Activated naive CD4-positive, alpha-beta T cell treated with anti-CD3 and anti-CD28 coated beads, Interleukin-2, amount 50 U/mL, for 16 hours (primary cell): ENCODE measurements around the gene THADA.
"Not testable (repeated sequence)": the region's sequence is repeated elsewhere in the genome, so short reads cannot be mapped to it uniquely, and the experiment has no call there.

ENCODE experiments used
- DNase-seq: peaks from one replicate; pipeline ENCODE4 v3.0.0-alpha.2; 2020

The THADA gene

DNA sequence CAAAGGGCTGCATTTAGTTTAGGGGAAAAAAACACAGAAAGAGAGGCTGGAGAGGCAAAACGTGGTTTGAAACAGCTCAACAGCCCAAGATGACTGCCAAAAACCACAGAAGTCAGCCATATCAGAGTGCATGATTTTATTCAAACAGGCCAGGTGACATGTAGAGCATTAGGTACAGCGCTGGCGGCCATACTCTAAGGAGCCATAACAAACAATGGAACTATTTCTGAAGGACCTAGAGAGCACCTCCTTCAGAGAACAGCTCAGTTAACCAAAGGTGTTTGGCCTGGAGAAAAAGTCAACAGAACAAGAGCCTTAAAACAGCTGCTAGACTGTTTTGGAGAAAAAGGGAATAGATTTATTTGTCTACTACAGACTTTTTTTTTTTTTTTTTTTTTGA is 2.6 kb downstream of the THADA start:
- no peak for DNase-seq

DNA sequence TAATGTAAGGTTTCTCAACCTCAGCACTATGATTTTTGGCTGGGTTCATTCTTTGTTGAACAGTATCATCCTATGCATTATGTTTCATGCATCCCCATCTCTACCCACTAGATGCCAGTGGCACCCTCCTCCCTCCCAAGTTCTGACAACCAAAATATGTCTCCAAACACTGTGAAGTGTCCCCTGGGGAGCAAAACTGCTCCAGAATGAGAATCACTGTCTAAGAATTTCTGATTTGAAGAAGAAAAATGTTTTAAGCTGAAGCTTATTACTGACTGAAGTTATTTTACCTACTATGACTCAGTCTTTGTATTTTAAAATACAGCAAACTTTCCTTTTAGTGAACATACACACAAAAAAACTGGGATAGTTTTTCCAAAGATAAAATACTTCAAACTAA is 3.4 kb downstream of the THADA start:
- DNase-seq: no peak

DNA sequence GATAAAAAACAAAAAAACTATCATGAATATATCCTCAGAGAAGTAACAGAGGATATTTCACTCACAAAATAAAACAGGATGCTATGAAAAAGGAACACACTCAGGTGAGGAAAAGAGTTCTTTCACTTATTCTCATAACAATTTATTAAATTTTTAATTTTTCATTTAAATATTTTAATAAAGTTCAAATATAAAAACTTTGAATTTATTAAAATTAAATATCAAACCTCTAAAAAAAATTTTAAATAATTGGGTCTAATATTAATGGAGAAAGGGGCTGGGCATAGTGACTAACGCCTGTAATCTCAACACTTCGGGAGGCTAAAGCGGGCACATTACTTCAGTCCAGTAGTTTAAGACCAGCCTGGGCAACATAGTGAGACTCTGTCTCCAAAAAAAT is 10.1 kb downstream of the THADA start:
- no peak for DNase-seq

DNA sequence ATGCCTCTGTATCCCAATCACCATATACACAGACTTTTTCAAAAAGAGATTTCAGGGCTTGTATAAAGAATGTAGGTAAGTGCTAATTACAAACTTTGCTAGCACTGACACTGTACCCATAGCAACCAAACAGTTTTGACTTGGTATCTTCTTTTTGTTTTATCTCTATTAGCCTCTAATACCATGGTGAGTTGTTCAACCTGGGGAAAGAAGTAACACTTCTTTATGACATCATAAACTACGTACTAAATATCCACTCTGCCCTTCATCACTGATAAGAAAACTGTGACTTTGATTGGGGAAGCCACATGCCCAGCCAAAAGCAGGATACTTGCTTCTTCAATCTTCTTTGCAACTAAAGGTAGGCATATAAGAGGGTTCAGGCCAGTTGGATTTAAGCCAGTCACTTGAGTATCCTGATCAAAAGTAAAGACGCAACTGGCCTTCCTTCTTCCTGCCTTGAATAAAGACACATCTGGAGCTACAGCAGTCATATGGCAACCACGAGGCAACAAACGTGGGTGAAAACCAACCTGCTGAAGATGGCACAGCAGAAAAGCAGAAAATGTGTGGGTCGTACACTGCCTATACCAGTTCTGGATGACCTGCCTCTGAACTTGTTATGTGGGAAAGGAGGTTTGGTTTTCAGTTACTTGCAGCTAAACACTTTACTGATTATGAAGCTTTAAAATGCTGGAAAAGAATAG is 16.4 kb downstream of the THADA start:
- no peak for DNase-seq

DNA sequence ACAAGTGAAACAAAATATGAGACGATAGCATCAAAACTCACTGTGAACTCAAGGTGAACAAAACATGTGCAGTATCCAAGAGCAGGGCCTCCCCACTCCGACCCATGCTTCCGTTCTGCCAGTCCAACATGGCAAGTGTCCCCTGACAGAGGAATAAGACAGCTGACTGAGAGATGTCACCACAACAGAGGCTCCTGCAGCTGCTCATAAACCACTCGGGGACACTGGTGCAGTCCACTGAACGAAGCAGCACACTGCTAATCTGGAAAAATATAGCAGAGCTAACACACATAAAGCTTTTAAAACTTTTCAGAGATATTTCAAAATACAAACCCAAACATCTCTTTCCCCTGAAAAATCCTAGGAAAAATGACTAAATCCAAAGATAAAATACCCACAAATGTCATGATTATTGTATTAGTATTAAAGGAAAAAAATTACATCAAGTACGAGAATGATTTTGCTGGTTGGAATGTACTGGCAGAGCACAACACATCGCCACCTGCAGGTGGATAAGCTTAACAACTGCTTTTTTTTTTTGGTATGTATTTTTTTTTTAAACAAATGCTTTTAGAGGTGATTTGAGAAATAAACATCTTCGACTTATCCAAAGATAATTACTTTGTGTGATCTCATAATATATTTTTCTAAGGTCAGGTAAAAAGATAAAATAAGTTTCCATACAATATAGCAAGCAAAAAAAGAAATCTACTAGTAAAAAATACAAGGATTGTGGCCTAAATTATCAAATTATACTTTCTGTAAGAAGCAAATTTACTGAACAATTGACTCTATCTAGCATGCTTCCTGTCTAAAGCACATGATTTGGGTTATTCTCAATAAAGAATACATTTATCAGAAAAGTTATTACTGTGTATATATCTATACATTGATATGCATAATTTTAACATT is 18.6 kb downstream of the THADA start:
- DNase-seq: no peak

DNA sequence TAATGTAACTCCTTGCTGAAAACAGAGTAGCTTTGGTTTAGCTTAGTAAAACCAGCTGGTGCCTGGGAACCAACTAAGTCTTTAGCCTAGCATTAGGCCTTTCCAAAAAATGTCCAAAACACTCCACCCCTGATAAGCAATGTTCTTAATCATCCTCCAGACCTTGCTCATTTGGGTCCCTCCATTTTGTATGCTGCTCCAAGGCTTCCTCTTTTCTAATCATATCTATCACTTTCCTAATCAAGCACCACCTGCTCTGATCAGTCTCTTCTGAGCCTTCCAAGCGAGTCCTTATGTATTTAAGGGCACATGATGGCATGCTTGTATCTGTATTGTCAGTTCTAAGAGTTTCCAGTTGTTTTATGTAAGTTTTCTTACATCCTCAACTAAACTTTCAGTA is 23.6 kb downstream of the THADA start:
- DNase-seq: no peak

DNA sequence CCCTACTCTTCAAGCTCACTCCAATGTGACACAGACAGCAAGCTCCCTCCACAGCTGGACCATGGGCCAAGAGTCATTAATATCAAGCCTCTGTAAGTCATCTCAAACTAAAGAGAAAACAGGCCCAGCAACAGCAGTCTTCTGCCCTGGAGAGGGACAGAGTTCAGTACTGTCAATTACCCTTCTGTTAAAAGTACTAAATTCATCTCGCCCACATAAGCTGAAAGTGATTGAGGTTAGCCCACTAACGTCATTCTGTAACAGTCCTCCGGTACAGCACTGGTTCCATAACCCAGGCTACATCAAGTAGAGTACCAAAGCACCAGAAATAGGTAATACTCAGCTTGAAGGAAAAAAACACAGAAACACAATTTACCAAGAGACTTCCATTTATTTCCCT is 25.9 kb downstream of the THADA start:
- DNase-seq: no peak

DNA sequence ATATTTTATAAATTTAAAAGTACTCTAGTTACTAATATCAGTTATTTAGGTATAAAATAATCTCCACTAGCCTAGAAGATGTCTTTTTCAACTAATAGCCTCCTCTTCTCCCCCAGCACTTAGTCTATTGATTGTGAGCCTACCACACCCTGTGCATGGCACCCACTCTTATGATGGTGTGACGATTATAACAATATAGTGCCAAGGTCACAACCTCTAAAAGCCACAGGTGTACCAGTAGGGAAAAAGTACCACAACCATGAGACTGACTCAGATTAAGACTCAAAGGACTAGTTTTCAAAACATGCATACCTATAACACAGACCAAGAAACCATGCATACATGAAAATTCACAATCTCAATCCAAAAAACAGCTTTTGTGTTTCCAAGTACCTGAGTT is 27.6 kb downstream of the THADA start:
- DNase-seq: no peak

DNA sequence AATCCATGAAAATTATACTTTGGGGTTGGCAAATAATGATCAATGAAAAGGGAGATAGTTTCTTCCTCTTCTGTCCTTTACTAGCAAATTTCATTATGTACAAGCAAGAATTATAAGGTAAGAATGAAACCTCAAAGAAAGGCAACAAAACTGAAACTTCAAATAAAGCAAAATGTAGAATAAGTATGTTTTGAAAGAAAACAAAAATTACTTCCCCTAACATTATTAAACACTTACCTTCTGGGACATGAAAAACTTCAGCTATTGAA is 29.4 kb downstream of the THADA start:
- no peak for DNase-seq

DNA sequence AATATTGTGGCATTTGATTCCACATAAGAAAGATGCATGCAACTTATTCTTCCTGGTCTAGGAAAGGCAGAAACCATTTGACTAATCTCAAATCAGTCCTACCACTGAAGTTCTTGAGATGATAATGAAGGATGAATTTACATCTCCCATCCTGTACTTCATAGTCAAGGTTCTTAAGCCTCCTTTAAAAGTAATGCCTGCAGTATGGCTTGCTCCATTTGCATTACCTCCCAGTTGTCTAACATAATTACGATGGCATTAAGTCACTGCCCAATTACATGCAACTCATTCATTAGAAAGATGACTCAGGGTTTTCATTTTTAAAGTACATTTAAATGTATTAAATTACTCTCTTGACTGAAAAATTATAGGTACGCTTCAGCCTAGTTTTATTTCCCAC is 32.2 kb downstream of the THADA start:
- no peak for DNase-seq

DNA sequence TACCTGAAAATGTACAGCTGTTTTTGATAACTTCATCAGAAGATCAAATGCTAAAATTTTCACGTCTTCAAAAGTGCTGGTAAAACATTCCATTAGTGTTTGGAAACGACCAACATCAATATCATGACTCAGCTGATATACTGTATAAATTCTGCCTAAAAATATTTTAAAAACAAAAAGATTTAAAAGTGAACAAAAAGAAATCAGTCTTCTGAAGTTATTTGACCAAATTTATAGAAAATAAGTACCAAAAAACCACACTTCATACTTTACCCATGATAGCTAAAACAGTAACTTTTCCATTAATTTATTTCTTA is 35.6 kb downstream of the THADA start:
- no peak for DNase-seq

DNA sequence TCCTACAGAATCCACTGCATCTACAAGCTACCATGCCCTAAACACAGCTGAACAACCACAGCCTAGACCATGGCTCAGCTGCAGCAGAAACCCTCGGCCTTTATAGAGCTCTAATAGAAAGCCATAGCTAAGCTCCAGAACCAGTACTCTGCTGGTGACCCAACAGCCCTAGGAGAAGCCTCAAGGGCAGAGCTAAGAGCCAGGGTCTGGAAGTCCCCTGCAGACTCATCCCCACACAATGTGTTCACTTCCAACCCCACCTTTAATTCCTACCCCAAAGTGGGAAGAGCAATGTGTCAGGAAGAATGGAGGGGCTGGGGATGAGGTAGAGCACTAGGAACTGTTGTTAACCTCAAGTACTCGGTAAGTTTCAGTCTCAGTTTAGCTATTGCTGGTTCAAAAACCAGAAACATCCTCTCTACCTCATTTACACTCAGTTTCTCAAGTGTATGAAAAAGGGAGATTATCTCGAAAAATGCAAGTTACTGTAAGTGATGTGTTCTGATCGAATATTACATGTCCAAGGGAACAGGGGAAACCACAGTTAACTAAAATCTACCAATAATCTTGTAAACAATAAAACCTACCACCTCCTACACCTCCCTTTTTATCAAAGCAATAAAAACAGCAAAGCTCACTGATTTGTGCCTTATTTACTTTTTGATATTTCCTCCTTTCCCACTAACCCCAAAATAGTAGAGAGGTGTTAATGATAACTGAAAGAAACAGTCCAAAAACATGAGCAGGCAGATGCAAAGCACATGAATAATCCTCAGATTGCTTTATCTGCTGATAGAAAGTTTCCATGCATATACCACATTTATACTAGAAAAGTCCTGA is 36.2 kb downstream of the THADA start:
- no peak for DNase-seq

DNA sequence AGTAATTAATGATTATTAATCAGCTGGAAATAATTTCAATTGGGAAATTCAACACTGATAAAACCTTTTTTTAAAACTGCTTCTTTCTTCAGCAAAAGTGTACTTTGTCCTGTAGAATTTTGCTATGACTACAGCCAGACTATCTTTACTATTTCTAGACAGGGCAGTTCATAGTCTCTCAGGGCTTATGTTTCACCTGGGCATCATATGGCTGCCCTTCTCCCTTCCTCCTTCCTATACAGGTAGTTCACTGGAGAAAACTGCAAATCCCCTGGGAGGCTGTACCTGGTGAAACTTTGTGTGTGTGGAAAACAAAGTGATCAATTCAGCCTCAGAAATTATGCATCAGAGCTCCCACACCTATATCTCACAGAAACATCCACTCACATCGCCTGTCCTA is 38.6 kb downstream of the THADA start:
- DNase-seq: no peak

DNA sequence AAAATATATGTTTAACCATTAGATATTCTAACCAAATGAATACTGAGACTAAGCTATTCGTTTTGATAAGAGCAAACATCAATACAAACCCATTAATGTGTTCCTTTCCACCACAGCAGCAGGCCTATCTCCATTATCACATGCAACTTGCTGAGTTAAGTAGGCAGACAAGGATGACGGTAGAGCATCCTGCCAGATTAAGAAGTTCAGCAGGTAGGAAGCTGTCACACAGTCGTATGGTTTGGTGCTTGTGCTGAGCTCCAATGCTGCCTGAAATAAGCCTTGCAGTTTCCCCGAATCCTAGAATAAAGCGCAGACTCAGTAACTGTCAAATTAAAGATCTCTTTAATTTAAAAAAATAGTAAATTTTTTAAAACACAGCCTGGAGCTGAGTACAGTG is 39.6 kb downstream of the THADA start:
- DNase-seq: no peak

DNA sequence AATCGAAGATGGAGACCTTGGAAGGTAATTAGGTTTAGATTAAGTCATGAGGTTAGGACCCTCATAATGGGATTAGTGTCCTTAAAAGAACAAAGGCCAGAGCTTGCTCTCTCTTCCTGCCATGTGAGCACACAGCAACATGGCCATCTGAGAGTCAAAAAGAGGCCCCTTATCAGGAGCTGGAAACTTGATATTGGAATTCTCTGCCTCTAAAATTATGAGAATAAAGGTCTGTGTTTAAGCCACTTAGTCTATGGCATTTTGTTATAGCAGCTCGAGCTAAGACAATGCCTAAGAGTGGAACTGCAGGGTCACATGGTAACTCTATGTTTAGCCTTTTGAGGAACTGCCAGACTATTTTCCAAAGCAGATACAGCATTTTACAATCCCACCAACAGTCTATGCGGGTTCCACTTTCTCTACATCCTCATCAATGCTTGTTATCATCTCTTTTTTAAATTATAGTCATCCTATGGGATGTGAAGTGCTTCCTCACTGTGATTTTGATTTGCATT is 42.4 kb downstream of the THADA start:
- DNase-seq: no peak

DNA sequence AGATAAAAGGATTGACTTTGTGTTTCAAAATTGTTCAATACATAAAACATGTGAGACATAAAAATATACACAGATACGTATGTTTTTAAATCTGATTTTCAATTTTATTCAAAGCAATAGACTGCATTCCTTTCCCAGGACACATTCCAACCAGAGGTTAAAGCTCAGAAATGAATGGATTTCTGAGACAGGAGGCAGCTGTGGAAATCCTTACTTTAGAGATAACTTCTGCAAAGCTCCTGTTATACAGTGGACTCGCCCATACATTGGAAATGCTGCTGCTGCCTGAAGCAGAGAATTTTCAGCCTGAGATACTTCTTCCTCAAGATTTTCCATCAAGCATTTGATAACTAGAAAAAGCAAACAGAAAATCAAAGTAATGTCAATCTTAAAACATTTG is 43.8 kb downstream of the THADA start:
- no peak for DNase-seq

DNA sequence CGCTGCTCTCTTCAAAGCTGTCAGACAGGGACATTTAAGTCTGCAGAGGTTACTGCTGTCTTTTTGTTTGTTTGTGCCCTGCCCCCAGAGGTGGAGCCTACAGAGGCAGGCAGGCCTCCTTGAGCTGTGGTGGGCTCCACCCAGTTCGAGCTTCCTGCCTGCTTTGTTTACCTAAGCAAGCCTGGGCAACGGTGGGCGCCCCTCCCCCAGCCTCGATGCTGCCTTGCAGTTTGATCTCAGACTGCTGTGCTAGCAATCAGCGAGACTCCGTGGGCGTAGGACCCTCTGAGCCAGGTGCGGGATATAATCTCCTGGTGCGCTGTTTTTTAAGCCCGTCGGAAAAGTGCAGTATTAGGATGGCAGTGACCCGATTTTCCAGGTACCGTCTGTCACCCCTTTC is 47.5 kb downstream of the THADA start:
- DNase-seq: not testable (repeated sequence)

DNA sequence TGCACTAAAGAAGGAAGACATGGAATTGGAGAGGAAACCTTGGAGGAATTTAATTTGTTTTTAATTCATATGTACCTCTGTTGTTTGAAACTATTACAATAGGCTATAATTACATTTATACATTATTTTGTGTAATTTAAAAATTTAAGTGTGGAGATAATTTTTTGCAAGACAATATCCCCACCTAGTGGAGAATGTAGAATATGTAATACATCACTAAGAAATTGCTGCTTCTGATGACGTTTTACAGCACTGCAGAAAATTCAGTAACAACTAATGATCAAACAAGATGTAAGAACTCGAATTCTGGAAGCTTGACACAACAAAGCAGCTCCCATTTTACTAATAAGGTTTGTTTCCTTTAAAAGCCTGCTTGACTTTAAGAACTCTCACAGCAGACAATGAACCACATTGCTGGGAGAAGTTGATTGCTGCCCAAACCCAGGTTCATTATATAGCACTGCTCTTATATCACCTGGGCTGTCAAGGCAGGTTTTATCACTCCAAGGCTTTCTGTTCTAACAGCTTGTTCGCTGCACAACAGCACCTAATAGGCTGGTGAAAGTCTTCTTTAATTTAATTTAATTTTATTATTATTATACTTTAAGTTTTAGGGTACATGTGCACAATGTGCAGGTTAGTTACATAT is 53.4 kb downstream of the THADA start:
- DNase-seq: no peak

DNA sequence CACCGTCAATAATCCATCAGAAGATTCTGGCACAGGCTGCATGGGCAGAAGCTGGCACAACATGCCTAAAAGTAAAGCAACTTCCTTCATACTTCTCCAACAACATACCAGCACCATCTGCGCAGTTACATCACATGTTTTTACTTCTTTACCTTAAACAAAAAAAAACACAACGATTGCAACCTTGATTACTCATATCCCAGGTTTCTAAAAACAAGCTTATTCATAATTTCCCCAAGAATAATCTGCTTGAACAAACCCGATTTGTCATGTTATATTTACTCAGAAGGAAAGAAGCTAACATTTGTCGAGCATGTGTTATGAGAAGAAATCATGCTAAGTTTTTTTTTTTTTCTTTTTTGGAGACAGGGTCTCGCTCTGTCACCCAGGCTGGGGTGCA is 54.7 kb downstream of the THADA start:
- DNase-seq: no peak

DNA sequence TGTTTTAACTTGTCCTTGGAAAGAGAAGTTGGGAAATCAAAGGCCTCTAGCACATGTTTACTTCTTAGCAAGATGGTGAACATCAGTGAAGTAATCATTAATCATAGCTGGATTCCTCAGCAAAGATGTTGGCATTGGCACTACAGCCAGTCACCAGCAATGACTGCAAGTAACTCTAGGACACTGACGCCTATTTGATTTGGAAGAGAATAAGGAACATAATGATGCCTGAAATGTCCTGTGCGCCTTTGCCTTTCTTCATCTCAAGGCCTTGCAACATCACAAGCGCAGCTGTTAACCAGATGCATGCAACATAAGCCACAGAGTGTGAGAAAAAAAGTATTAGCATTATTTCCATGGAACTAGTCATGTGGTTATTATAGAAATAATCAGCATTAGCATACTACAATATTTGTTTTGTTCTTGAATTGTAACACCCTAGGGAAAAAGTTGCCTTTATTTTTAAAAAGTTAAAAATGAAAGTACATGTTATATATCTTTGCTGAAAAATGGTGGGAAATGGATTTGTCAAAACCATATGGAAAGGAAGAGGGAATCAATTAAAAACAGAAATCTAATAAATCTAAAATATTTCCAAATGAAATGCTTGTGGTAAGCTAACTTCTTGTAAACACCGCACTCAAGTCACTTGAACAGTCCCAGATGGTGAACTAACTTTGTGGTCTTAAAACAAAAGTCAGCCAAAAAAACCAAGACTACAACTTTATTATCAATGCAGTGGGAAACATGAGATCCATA is 55.6 kb downstream of the THADA start:
- DNase-seq: no peak

DNA sequence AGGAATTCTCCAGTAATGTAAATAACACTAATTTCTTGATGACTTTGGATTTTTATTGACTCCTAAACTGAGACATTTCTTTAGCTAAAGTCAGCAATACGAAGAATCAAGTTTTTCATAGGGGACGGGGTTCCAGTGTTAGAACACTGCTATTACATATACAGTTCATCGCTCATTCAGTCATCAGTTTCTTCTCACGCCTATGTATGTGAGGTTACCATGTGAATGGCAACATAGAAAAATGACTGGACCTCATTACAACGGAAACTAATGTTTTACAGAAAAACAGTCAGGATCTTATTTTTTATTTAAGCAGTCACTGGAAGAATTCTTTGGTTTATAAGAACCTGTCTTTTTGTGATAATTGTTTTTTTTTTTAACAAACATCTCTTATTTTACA is 56.4 kb downstream of the THADA start:
- no peak for DNase-seq

DNA sequence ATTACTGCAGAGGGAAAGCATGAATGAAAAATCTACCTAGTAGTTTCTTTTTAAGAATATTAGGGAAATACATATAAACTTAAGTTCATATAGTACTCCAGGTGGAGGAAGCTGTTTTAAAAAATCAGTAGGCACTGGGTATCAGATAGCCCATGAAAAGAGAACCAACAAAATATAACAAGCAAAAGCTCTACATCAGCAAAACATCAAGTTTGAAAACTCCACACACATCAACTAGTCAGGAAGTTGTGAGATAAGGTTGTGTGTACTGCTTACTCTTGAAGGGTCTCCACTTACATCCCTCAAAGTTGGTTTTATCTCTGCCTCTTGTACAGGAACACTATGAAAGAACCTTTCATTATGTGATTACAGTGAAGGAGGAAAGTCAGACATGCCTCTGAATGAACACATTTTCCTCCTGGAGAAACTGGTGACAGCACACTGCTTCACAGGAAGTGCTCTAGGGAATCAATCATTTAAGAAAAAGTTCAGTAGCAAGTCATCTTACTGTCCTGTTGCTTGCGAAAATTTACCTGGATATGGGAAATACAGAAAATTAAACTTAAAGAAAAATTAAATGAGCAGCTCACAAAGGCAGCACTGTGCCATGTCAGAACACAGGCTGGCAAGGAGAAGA is 57.7 kb downstream of the THADA start:
- no peak for DNase-seq
